Measurements from ENCODE around the gene IQUB. TPM values are rescaled to one million over a fixed set of nuclear protein-coding genes. Genes with fewer than 3 reads are reported as not detected.

IQUB gene
- total RNA-seq = under 1 TPM in 1 of 2 experiments, not detected in 1; 0.07 TPM

DNA sequence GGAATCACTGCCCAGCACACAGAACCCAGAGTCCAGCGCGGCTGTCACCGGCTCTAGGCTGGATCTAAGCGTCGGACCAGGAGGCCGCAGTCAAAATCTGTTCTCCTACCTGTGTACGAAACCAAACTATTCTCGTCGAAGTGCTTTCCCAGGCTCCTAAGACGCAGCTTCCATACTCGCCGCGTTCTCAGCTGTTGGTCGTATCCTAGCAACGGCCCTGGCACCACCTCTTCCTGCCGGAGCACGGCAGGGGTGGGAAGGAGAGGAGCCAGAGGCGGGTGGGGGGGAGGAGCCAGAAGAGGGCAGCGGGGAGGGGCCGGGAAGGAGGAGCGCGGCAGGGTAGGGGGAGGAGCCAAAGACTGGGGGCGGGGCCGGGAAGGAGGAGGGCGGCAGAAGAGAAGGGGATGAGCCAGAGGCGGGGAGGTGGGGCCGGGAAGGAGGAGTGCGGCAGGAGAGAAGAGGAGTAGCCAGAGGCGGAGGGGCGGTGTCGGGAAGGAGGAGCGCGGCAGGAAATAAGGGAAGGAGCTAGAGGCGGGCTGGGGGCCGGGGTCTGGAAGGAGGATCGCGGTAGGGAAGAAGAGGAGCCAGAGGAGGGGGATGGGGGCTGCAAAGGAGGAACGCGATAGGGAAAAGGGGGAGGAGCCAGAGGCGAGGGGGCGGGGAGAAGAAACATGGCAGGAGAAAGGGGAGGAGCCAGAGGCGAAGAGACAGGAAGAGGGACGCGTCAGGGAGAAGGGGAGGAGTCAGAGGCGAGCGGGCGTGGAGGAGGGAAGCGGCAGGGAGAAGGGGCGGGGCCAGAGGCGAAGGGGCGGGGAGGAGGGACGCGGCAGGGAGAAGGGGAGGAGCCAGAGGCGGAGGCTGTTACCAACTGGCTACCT is at the start of gene IQUB:
TSS of gene IQUB (minus strand) at position 213 of the 878 bp plus-strand sequence. CDS start 22,255 bp downstream, outside the sequence.
- peak; percentile 84 for ATAC-seq
- H3K36me3 Mint-ChIP-seq = peaks cover 2% of the 10 kb centered on the region
- peaks cover 25% of the 10 kb centered on the region for H3K27me3 Mint-ChIP-seq
- H3K27ac Mint-ChIP-seq = peak within 1 kb of the TSS; percentile 82
- peak within 1 kb of the TSS; percentile 90 for H3K4me3 Mint-ChIP-seq
- no peaks in the 10 kb centered on the region for H3K9me3 Mint-ChIP-seq (ENCODE audit: low read depth)
- CTCF ChIA-PET = interaction anchor here (0.7 to 3.0 kb wide), 4 partner anchors 19 to 167 kb away, joined by 3 to 22 read pairs (median 6); no protein-coding TSS in a partner anchor
- H3K4me1 Mint-ChIP-seq = peaks cover 26% of the 10 kb centered on the region
- DNase-seq = peak; percentile 98

DNA sequence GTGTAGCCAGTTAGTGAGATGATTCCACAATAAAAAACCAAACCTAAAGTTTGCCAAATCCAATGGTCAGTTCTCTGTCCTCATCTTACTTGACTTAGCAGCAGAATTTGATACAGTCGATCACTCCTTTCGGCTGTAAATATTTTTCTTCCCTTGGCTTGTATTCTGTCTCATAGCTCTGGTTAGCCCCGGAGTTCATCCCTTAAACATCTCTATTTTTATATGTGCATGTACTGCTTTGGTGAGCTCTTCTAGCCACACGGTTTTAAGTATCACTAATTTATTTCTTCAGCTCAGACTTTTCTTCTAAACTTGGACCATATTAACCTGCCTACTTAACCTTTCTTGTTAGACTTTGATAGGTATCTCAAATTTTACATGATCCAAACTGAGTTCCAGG is 49.4 kb upstream of the IQUB start:
- H3K27ac Mint-ChIP-seq = no peak overlapping the region
- no peak for ATAC-seq
- H3K27me3 Mint-ChIP-seq = peaks cover 30% of the 10 kb centered on the region
- H3K9me3 Mint-ChIP-seq (ENCODE audit: low read depth) = no peaks in the 10 kb centered on the region
- H3K36me3 Mint-ChIP-seq = no peaks in the 10 kb centered on the region
- CTCF ChIA-PET = no interaction called here
- DNase-seq = no peak
- no peaks in the 10 kb centered on the region for H3K4me1 Mint-ChIP-seq
- no peak overlapping the region for H3K4me3 Mint-ChIP-seq

DNA sequence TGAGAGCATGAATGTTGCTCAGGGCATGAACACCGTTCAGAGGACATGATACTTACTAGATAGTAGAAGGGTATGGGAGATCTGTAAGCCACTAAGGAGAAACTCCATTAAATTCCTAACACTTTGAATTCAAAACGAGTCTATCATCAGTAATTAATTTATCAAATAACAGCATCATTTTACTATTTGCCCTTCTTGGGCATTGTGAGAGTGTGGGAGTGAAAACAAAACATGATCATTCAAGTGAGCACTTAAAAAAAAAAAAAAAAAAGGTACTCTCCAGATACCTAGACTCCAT is 46.7 kb upstream of the IQUB start:
- Mint-ChIP-seq H3K9me3 (ENCODE audit: low read depth) (no peaks in the 10 kb centered on the region), H3K4me1 (no peaks in the 10 kb centered on the region), H3K27ac (no peak overlapping the region), H3K4me3 (no peak overlapping the region), H3K27me3 (peaks cover 16% of the 10 kb centered on the region), H3K36me3 (no peaks in the 10 kb centered on the region)
- CTCF ChIA-PET = no interaction called here
- ATAC-seq (no peak), DNase-seq (no peak)

DNA sequence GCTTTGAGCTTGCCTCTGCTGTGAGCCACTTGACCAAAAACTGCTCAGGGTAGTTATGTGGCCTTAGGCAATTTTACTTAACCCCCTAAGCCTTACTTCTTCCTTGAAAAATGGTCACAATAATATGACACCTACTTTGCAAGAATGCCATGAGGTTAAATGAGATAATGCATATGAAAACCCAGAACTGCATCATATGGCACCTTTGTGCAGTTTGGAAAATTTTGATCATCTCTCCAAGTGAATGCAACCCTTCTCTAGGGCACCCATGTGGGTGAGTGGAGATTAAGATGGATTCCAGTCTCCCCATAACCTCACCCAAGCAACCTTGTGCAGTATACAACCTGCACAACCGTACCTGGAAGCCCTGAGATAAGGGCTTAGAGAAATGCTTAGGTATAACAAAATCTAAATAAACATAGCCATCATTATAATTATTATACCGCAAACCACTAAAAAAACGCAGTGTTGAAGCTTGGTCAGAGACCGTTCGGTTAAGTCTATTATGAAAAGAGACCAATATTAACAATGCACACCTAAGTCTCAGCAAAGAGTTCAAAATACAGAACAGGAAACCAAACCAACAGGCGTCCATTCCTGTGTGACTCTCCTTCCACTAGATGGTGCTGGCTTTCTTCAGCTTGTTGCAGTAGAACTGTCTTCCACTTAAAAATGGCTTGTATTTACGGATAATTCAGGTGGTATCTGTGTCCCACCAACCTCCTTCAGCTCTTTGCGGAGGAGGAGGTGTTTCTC is 46.2 kb upstream of the IQUB start:
- H3K27ac Mint-ChIP-seq = no peak overlapping the region
- H3K4me1 Mint-ChIP-seq = no peaks in the 10 kb centered on the region
- no peak for DNase-seq
- no peaks in the 10 kb centered on the region for H3K9me3 Mint-ChIP-seq (ENCODE audit: low read depth)
- peak; percentile 60 for ATAC-seq
- CTCF ChIA-PET = no interaction called here
- H3K36me3 Mint-ChIP-seq = no peaks in the 10 kb centered on the region
- no peak overlapping the region for H3K4me3 Mint-ChIP-seq
- H3K27me3 Mint-ChIP-seq = peaks cover 16% of the 10 kb centered on the region

DNA sequence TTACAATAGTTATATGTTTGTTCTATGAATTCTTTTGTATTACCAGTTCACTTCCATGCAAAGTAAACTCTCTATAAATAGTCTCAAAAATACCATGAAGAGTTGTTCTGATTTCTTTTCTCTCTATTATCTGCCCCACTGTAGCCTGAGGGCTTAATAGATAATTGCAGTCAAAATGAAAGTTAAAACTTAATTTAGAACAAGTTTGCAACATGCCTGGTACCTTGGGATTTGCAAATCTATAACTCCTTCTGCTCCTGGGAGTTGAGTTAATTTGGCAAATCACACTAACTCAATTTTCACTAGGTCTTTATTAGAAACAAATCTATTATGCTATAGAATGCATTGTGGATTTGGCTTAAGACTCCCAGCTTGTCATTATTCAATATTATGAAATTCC is 45.0 kb upstream of the IQUB start:
- H3K9me3 Mint-ChIP-seq (ENCODE audit: low read depth) = no peaks in the 10 kb centered on the region
- H3K4me3 Mint-ChIP-seq = no peak overlapping the region
- peaks cover 20% of the 10 kb centered on the region for H3K27me3 Mint-ChIP-seq
- H3K4me1 Mint-ChIP-seq = no peaks in the 10 kb centered on the region
- no peak overlapping the region for H3K27ac Mint-ChIP-seq
- ATAC-seq = no peak
- no peak for DNase-seq
- CTCF ChIA-PET = no interaction called here
- H3K36me3 Mint-ChIP-seq = no peaks in the 10 kb centered on the region

DNA sequence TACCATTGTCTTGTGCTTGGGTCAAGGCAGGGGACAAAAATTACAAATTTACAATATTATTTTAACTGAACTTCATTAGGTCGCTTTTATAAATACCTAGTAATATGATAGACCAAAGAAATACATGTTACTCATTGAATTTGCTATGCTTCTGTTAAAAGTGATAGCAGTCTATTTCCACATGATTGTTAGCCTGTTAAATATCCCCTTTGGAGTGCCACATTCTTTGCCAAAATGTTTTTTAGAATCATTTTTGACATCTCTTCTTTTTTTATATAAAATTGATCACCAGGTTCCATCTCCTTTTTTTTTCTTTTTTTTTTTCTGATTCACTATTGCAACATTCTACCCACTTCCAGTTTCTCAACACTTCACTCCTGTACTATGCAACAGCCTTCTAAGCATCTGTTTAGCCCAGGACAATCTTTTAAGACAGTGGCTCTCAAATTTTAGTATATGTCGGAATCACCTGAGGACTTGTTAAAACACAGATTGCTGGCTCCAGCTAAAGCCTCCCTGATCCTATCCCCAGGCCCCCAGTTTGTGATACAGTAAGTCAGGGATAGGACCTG is 39.6 kb upstream of the IQUB start:
- no peak overlapping the region for H3K27ac Mint-ChIP-seq
- DNase-seq (no peak), ATAC-seq (no peak)
- peaks cover 10% of the 10 kb centered on the region for H3K27me3 Mint-ChIP-seq
- no peaks in the 10 kb centered on the region for H3K36me3 Mint-ChIP-seq
- CTCF ChIA-PET = no interaction called here
- no peak overlapping the region for H3K4me3 Mint-ChIP-seq
- H3K9me3 Mint-ChIP-seq (ENCODE audit: low read depth) = no peaks in the 10 kb centered on the region
- H3K4me1 Mint-ChIP-seq = no peaks in the 10 kb centered on the region

DNA sequence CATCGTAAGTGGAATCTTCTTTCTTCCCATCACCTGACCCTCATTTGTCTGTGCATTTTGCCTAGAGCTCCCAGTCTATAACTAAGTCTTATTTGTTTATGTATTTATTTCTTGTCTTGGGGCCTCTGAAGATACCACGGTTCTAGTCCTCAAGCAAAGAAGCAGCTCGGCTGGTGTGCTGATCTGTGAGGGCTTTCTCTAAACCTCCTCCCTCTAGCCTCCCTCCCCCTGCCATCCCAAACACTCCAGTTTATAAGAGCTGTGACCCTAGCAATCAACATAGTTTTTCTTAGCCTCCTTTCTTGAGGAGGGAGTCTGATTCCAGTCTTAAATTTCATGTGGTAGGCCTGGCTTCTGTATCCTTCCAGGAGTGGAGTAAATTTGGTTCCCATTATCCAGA is 38.9 kb upstream of the IQUB start:
- Mint-ChIP-seq H3K9me3 (ENCODE audit: low read depth) (no peaks in the 10 kb centered on the region), H3K27me3 (peaks cover 8% of the 10 kb centered on the region), H3K27ac (no peak overlapping the region), H3K4me3 (no peak overlapping the region), H3K4me1 (no peaks in the 10 kb centered on the region), H3K36me3 (no peaks in the 10 kb centered on the region)
- ATAC-seq (no peak), DNase-seq (no peak)
- CTCF ChIA-PET = interaction anchor here (0.7 kb wide), 1 partner anchor 780 kb away, joined by 3 read pairs; no protein-coding TSS in a partner anchor

DNA sequence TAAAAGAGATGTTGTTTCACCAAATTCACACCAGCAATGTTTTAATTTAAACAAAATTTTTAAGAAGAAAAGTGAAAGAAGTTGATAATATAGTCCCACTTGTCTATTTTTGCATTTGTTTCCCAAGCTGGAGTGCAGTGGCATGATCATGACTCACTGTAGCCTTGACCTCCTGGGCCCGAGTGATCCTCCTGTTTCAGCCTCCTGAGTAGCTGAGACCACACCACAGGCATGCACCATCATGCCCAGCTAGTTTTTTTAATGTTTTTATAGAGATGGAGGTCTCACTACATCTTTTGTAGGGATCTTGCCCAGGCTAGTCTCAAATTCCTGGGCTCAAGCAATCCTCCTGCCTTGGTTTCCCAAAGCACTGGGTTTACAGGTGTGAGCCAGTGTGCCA is 37.3 kb upstream of the IQUB start:
- no peak for ATAC-seq
- peaks cover 5% of the 10 kb centered on the region for H3K27me3 Mint-ChIP-seq
- no peaks in the 10 kb centered on the region for H3K4me1 Mint-ChIP-seq
- H3K9me3 Mint-ChIP-seq (ENCODE audit: low read depth) = no peaks in the 10 kb centered on the region
- no peaks in the 10 kb centered on the region for H3K36me3 Mint-ChIP-seq
- no peak overlapping the region for H3K4me3 Mint-ChIP-seq
- DNase-seq = no peak
- CTCF ChIA-PET = no interaction called here
- no peak overlapping the region for H3K27ac Mint-ChIP-seq

DNA sequence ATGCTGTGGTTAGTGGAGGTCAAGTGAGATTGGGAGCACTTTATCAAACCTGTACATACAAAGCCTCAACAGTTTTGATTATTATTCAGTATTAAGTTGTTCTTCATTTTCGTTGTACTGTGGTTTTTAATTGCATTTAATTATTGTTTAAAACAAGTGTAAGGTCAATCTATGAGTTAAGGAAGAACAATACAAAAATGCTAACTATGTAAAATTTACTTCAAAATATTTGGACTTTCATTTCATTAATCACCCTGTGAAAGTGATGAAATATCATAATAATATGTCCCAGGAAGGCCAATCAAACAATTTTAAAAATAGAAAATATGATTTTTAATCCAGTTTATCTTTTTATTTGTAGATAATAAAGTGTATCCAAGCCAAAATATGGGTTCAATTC is 36.8 kb upstream of the IQUB start:
- no peaks in the 10 kb centered on the region for H3K4me1 Mint-ChIP-seq
- H3K27ac Mint-ChIP-seq = no peak overlapping the region
- DNase-seq (no peak), ATAC-seq (no peak)
- CTCF ChIA-PET = no interaction called here
- H3K9me3 Mint-ChIP-seq (ENCODE audit: low read depth) = no peaks in the 10 kb centered on the region
- H3K4me3 Mint-ChIP-seq = no peak overlapping the region
- peaks cover 4% of the 10 kb centered on the region for H3K27me3 Mint-ChIP-seq
- H3K36me3 Mint-ChIP-seq = no peaks in the 10 kb centered on the region

DNA sequence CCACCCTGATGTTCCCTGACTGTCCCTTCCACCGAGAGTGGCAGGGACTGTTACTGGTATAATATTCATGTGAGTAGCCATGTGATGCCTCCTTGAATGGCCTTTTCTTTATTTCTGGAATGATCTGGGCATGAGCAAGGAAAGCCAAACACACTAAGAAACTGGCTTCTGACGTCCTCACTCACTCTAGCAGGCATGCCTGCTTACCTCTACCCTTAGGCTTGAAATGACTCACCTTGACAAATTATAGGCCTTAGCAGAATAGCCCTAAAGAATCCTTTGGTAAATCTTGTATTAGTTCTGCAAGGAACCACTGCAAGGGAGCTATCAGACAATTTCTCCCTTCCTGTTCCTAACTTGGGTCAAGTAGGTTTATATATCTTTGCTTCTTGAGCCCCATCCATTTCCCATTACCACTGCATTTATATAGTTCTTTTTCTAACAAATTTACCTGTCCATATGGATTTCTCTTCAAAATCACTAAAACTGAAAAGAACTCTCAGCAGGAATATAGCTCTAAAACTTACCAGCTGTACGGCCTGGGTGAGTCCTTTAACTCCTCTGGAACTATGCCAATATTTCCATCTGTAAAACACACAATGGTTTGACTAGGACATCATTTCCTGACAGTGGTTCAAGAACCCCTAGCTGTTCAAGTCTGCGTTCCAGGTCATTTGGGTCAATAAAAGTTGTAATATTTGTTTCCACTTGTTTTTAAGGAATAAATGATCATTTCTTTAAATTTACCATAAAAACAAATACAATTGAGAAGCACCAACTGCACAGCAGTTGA is 36.2 kb upstream of the IQUB start:
- CTCF ChIA-PET = no interaction called here
- ATAC-seq (no peak), DNase-seq (no peak)
- no peak overlapping the region for H3K27ac Mint-ChIP-seq
- no peaks in the 10 kb centered on the region for H3K4me1 Mint-ChIP-seq
- no peaks in the 10 kb centered on the region for H3K9me3 Mint-ChIP-seq (ENCODE audit: low read depth)
- H3K4me3 Mint-ChIP-seq = no peak overlapping the region
- H3K27me3 Mint-ChIP-seq = peaks cover 4% of the 10 kb centered on the region
- no peaks in the 10 kb centered on the region for H3K36me3 Mint-ChIP-seq

DNA sequence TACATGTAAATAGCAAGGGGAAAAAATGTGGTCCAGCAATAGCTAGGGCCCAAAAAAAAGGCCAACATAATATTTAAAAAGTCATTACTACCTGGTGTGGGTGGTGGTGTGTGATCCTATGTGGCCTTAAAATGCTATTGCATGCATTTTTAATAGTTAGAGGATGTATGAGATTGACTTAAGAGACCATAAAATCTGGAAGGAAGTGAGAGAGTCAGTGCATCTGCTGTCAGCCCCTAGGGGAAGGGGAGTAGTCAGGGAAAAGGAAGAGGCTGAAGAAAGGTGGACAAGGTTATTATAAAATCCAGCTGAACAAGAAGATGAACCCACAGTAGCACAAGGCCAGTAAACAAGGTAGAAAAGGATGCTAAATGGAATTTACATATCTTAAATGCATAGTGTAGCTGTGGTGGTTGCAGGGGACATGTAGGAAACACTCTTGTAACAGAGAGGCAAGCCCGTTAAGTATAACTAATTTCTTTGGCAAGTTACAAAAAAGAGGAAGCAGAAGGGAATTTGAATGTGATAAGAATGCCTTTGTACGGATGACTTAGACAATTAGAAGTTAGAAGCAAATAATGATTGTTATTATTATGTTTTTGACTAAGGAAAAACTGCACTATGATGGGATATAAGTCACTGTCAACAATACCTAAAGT is 35.1 kb upstream of the IQUB start:
- no peaks in the 10 kb centered on the region for H3K4me1 Mint-ChIP-seq
- no peak for ATAC-seq
- CTCF ChIA-PET = no interaction called here
- H3K4me3 Mint-ChIP-seq = no peak overlapping the region
- no peaks in the 10 kb centered on the region for H3K9me3 Mint-ChIP-seq (ENCODE audit: low read depth)
- H3K36me3 Mint-ChIP-seq = no peaks in the 10 kb centered on the region
- DNase-seq = no peak
- H3K27me3 Mint-ChIP-seq = peaks cover under 1% of the 10 kb centered on the region
- no peak overlapping the region for H3K27ac Mint-ChIP-seq

DNA sequence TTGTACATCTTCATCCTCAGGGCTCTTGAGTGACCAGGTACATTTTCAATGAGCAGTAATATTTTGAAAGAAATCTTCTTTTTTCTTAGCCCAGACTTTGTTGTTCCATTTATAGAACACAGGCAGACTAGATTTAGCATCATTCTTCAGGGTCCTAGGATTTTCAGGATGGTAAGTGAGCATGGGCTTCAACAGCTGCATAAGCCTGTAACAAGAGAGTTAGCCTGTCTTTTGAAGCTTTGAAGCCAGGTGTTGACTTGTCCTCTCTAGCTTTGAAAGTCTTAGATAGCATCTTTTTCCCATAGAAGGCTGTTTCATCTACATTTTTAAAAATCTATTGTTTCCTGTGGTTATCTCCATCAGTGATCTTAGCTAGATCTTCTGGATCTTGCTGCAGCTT is 27.7 kb upstream of the IQUB start:
- Mint-ChIP-seq H3K4me1 (no peaks in the 10 kb centered on the region), H3K4me3 (no peak overlapping the region), H3K9me3 (ENCODE audit: low read depth) (no peaks in the 10 kb centered on the region), H3K27me3 (peaks cover 3% of the 10 kb centered on the region), H3K36me3 (no peaks in the 10 kb centered on the region), H3K27ac (no peak overlapping the region)
- DNase-seq = no peak
- CTCF ChIA-PET = interaction anchor here (2.0 kb wide), 1 partner anchor 10 kb away, joined by 5 read pairs; no protein-coding TSS in a partner anchor
- no peak for ATAC-seq
